GM12878 (cell line): Measurements from ENCODE around the gene NTSR1. TPM values are rescaled to one million over a fixed set of nuclear protein-coding genes. Genes with fewer than 3 reads are reported as not detected.

Source experiments
- ATAC-seq: fragments of 200-7000 bp; cut with Tn5 transposase; 3 replicates; pipeline ENCODE4 v1.9.1; 2020; ENCODE audit warnings: mild to moderate bottlenecking, moderate library complexity
- BruUV-seq: library from RNA; stranded (reverse); fragments of 400-500 nt; replicated peaks from 2 replicates; lab custom pipeline; 2021; lab: Mats Ljungman, UMichigan
- CTCF ChIA-PET: fragments of 300-600 bp; sonication (Branson Sonifier 250); formaldehyde crosslinking; extraction: SDS; loops from one replicate; lab custom pipeline; 2021; ENCODE audit warnings: inconsistent platforms; lab: Yijun Ruan, JAX
- POLR2A ChIA-PET: fragments of 350-600 bp; formaldehyde crosslinking; extraction: SDS; loops from one replicate; lab custom pipeline; 2021; ENCODE audit warnings: inconsistent platforms; lab: Charles Lee
- RAD21 ChIA-PET: fragments of 300-600 bp; sonication (Branson Sonifier 250); formaldehyde crosslinking; loops from one replicate; lab custom pipeline; 2023; ENCODE audit warnings: antibody characterized with exemption; ENCODE audit not compliant: unreplicated experiment; lab: Charles Lee
- SMC1A ChIA-PET: fragments of 300-600 bp; sonication (Branson Sonifier 250); formaldehyde crosslinking; loops from one replicate; lab custom pipeline; 2023; ENCODE audit not compliant: unreplicated experiment, uncharacterized antibody; lab: Charles Lee
- DNase-seq: peaks from one replicate; pipeline ENCODE4 v3.0.0-alpha.2; 2011; ENCODE audit warnings: low read depth, low spot score
- FAIRE-seq: peaks from 3 replicates; lab custom pipeline; 2011; peaks lifted over from hg19 to GRCh38; lab: Jason Lieb, UNC
- H2AFZ ChIP-seq: 2 replicates; pipeline ENCODE4 v1.6.0; 2011; ENCODE audit warnings: low read depth, low read length, control low read depth; ENCODE audit not compliant: control insufficient read depth
- H3K27ac ChIP-seq: 2 replicates; pipeline ENCODE4 v1.5.1; 2011; ENCODE audit warnings: control low read depth; ENCODE audit not compliant: control insufficient read depth, insufficient read depth
- H3K27me3 ChIP-seq, 2 experiments: replicated peaks in 1 of 2; 2 replicates each; pipeline versions ENCODE4 v1.6.0 to v1.6.1; 2011; ENCODE audit warnings: low read length in 1 of 2; ENCODE audit not compliant: control insufficient read depth in 2 of 2, insufficient read depth in 2 of 2
- H3K36me3 ChIP-seq, 2 experiments: 2 replicates each; pipeline ENCODE4 v1.5.1; 2011; ENCODE audit warnings: low read length in 1 of 2; ENCODE audit not compliant: control insufficient read depth in 2 of 2, insufficient read depth in 2 of 2
- H3K4me1 ChIP-seq: 2 replicates; pipeline ENCODE4 v1.6.1; 2011; ENCODE audit warnings: mild to moderate bottlenecking, low read length, moderate library complexity, mixed read lengths; ENCODE audit not compliant: control insufficient read depth, insufficient read depth
- H3K4me2 ChIP-seq: 2 replicates; pipeline ENCODE4 v1.6.0; 2011; ENCODE audit warnings: control low read depth; ENCODE audit not compliant: control insufficient read depth, insufficient read depth
- H3K4me3 ChIP-seq: fragments of 200-600 bp; sonication (generic); 2 replicates; pipeline ENCODE4 v1.5.1; 2016
- H3K79me2 ChIP-seq: 2 replicates; pipeline ENCODE4 v1.6.0; 2011; ENCODE audit warnings: low read length; ENCODE audit not compliant: control insufficient read depth, insufficient read depth
- H3K9ac ChIP-seq: 2 replicates; pipeline ENCODE4 v1.8.0; 2011; ENCODE audit warnings: low read length, control low read depth, mixed read lengths; ENCODE audit not compliant: control insufficient read depth, insufficient read depth
- H3K9me3 ChIP-seq: replicated peaks from 3 replicates; pipeline ENCODE4 v1.5.1; 2011; ENCODE audit warnings: mild to moderate bottlenecking, low read length; ENCODE audit not compliant: control insufficient read depth, insufficient read depth
- H4K20me1 ChIP-seq: 2 replicates; pipeline ENCODE4 v1.6.0; 2011; ENCODE audit not compliant: control insufficient read depth, insufficient read depth
- CEBPB ChIP-seq, 2 experiments: fragments of 150-350 bp in 1 of 2; IDR thresholded peaks; 2 replicates each; pipeline ENCODE4 v1.6.1; 2012 to 2014; ENCODE audit warnings: low read depth in 2 of 2, low read length in 2 of 2, borderline replicate concordance in 1 of 2, inconsistent platforms in 1 of 2
- CREB1 ChIP-seq: IDR thresholded peaks from 2 replicates; pipeline ENCODE4 v1.6.1; 2012; ENCODE audit warnings: low read depth, mild to moderate bottlenecking, inconsistent platforms
- E4F1 ChIP-seq: fragments of 450-650 bp; IDR thresholded peaks from 2 replicates; pipeline ENCODE4 v1.6.1; 2018; ENCODE audit warnings: borderline replicate concordance, mild to moderate bottlenecking; ENCODE audit not compliant: partially characterized antibody
- NBN ChIP-seq: fragments of 450-650 bp; IDR thresholded peaks from 2 replicates; pipeline ENCODE4 v1.6.1; 2016
- SREBF2 ChIP-seq: IDR thresholded peaks from 2 replicates; pipeline ENCODE4 v1.6.1; 2012; ENCODE audit warnings: mild to moderate bottlenecking, low read length
- SUZ12 ChIP-seq: fragments of 200-600 bp; sonication (generic); IDR thresholded peaks from one replicate; pipeline ENCODE4 v1.6.1; 2018; ENCODE audit warnings: antibody characterized with exemption, mild to moderate bottlenecking; ENCODE audit not compliant: unreplicated experiment
- USF1 ChIP-seq: IDR thresholded peaks from 2 replicates; pipeline ENCODE4 v1.6.1; 2011; ENCODE audit warnings: borderline replicate concordance, low read depth, mild to moderate bottlenecking, moderate library complexity, mixed read lengths, low read length; ENCODE audit not compliant: insufficient read depth; ENCODE audit errors: extremely low read length
- whole genome bisulfite sequencing: methylation state at CpG from one replicate; pipeline ENCODE4 v1.1.6; 2016; ENCODE audit warnings: low lambda C conversion rate; ENCODE audit not compliant: insufficient replicate concordance, insufficient coverage; ENCODE audit errors: missing lambda C conversion rate; 5-methylcytosine and 5-hydroxymethylcytosine counted together
- in situ Hi-C: fragments of 300-500 bp; cut with MboI; formaldehyde crosslinking; loops from 9 replicates; pipeline ENCODE4 v1.14.3; 2018; ENCODE audit warnings: mixed read lengths
- intact Hi-C: fragments of 100-400 bp; cut with micrococcal nuclease; formaldehyde crosslinking; loops from one replicate; pipeline ENCODE4 v1.14.2; 2022; ENCODE audit not compliant: unreplicated experiment
- polyA plus RNA-seq, 11 experiments: library from polyadenylated mRNA; depleted of rRNA in 4 of 11; unstranded in 6 of 11; stranded (reverse) in 5 of 11; fragments of >200 nt; fragmentation: Nextera tagmentation in 4 of 11; fragmentation: Illumina TruSeq in 1 of 11; extraction: Ambion mirVana in 4 of 11; extraction: Trizol in 1 of 11; gene quantifications; 1 replicate in 1 of 11; 2 replicates in 10 of 11; pipeline versions ENCODE4 v1.2.1 to v1.2.3, GENCODE V29; 2011 to 2016; ENCODE audit warnings: inconsistent platforms in 2 of 11, missing spikeins in 2 of 11, low read depth in 1 of 11
- total RNA-seq, 4 experiments: library from RNA; depleted of rRNA in 3 of 4; stranded (reverse); fragments of >200 nt in 3 of 4; fragmentation: Illumina TruSeq in 1 of 4; extraction: Trizol in 1 of 4; gene quantifications; 2 replicates each; pipeline versions ENCODE4 v1.2.1 to v1.2.3, GENCODE V29; 2013 to 2021

The NTSR1 gene
- total and polyA plus RNA-seq, 10 of the 15 experiments (the other 5 are each of a cell fraction or from before 2014, with no cell fraction given) = not detected

GRCh38 chr20:62701161-62702012 lies 7.2 kb upstream of the NTSR1 start:
- no peak for FAIRE-seq
- RAD21 ChIA-PET = no interaction called here
- TF ChIP-seq E4F1 (no peak), NBN (no peak), SUZ12 (no peak), USF1 (no peak), CREB1 (no peak), CEBPB (IDR thresholded peaks at IDR 0.05; ENCODE audit: borderline replicate concordance in 1 of 2, low read depth in 2 of 2, low read length in 2 of 2) (no peak), SREBF2 (no peak)
- no TSS peak for BruUV-seq
- Histone ChIP-seq H3K79me2 (no peaks in the 10 kb centered on the region), H4K20me1 (no peaks in the 10 kb centered on the region), H3K27ac (no peak overlapping the region), H3K36me3 (no peaks in the 10 kb centered on the region), H3K9me3 (no peaks in the 10 kb centered on the region), H3K4me1 (no peaks in the 10 kb centered on the region), H3K4me3 (no peak overlapping the region), H3K27me3 (peaks cover 0 to 6% of the 10 kb centered on the region in 2 experiments; a peak in 3 of 4 replicates), H3K4me2 (no peak overlapping the region), H3K9ac (no peak overlapping the region), H2AFZ (no peak overlapping the region)
- WGBS = 29% methylated on average over 24 of the region's 24 CpGs
- SMC1A ChIA-PET = no interaction called here
- ATAC-seq = no peak
- intact Hi-C loops = no loop called here
- in situ Hi-C loops = no loop called here
- CTCF ChIA-PET = no interaction called here
- no peak for DNase-seq
- POLR2A ChIA-PET = no interaction called here
